K562 (cell line): Measurements from ENCODE around the gene BCL7C. TPM values are rescaled to one million over a fixed set of nuclear protein-coding genes. Genes with fewer than 3 reads are reported as not detected.

ENCODE experiments used
- ARNT ChIP-seq, 2 experiments: fragments of 450-650 bp; IDR thresholded peaks; 2 replicates each; pipeline ENCODE4 v1.6.1; 2016; ENCODE audit warnings: mild to moderate bottlenecking in 1 of 2
- CHD2 ChIP-seq: IDR thresholded peaks from 2 replicates; pipeline ENCODE4 v1.6.1; 2011; ENCODE audit warnings: low read depth, low read length
- NFYB ChIP-seq: IDR thresholded peaks from 2 replicates; pipeline ENCODE4 v1.6.1; 2011; ENCODE audit warnings: mild to moderate bottlenecking, moderate library complexity; ENCODE audit not compliant: insufficient read length; ENCODE audit errors: extremely low read depth
- PBX2 ChIP-seq, 2 experiments: IDR thresholded peaks in 1 of 2; conservative IDR thresholded peaks in 1 of 2; 2 replicates each; pipeline ENCODE4 v1.6.1; 2016; ENCODE audit warnings: low read depth in 2 of 2, mild to moderate bottlenecking in 1 of 2, missing compliant biosample characterization in 1 of 2, missing genetic modification characterization in 1 of 2, moderate library complexity in 1 of 2
- POU5F1 ChIP-seq: fragments of 150-350 bp; IDR thresholded peaks from 2 replicates; pipeline ENCODE4 v1.6.1; 2014; ENCODE audit warnings: borderline replicate concordance, low read length, low read depth, mild to moderate bottlenecking; ENCODE audit not compliant: partially characterized antibody
- SUPT5H ChIP-seq: fragments of 450-650 bp; IDR thresholded peaks from 2 replicates; pipeline ENCODE4 v1.6.1; 2016
- TCFL5 ChIP-seq: fragments of 250-450 bp; sonication (Bioruptor Pico); conservative IDR thresholded peaks from 2 replicates; pipeline ENCODE4 v1.6.1; 2021; ENCODE audit warnings: mild to moderate bottlenecking, moderate library complexity, matching md5 sums
- THAP12 ChIP-seq: fragments of 250-450 bp; sonication (Bioruptor Pico); IDR thresholded peaks from 2 replicates; pipeline ENCODE4 v1.9.0; 2021; ENCODE audit warnings: mild to moderate bottlenecking, inconsistent platforms
- ZBTB12 ChIP-seq: fragments of 250-450 bp; sonication (Bioruptor Pico); IDR thresholded peaks from 2 replicates; pipeline ENCODE4 v1.4.0; 2020
- ZNF134 ChIP-seq: fragments of 250-450 bp; sonication (Bioruptor Pico); conservative IDR thresholded peaks from 2 replicates; pipeline ENCODE4 v1.4.0; 2020
- ZNF280A ChIP-seq: fragments of 450-650 bp; IDR thresholded peaks from 2 replicates; pipeline ENCODE4 v1.6.1; 2018; ENCODE audit warnings: mild to moderate bottlenecking, low read depth; ENCODE audit not compliant: partially characterized antibody
- ZNF583 ChIP-seq: fragments of 250-450 bp; sonication (Bioruptor Pico); IDR thresholded peaks from 2 replicates; pipeline ENCODE4 v1.4.0; 2020
- polyA plus RNA-seq, 8 experiments: library from polyadenylated mRNA; depleted of rRNA in 4 of 8; stranded (reverse) in 5 of 8; unstranded in 3 of 8; fragments of >200 nt; fragmentation: Nextera tagmentation in 2 of 8; fragmentation: Illumina TruSeq in 1 of 8; extraction: Ambion mirVana in 2 of 8; extraction: Trizol in 1 of 8; gene quantifications; 2 replicates each; pipeline versions ENCODE4 v1.2.1 to v1.2.3, GENCODE V29; 2011 to 2014; ENCODE audit warnings: inconsistent platforms in 1 of 8, missing spikeins in 1 of 8
- total RNA-seq, 7 experiments: library from RNA; depleted of rRNA in 6 of 7; stranded (reverse); fragments of >200 nt in 6 of 7; fragmentation: Illumina TruSeq in 2 of 7; extraction: Trizol in 2 of 7; gene quantifications; 2 replicates each; pipeline versions ENCODE4 v1.2.1 to v1.2.3, GENCODE V29; 2011 to 2021; ENCODE audit warnings: low replicate concordance in 1 of 7

BCL7C gene
- total and polyA plus RNA-seq, 9 of the 15 experiments (the other 6 are each of a cell fraction or from before 2014, with no cell fraction given): 1.7 to 85.8 (median 19.6) TPM

- TF ChIP-seq PBX2 (CRISPR knock-in tag; IDR thresholded peaks at IDR 0.05; ENCODE audit: low read depth) (no peak), PBX2 (tag; conservative IDR thresholded peaks at IDR 0.05; ENCODE audit: low read depth) (0 out of 2 replicates have a peak, but pooled peaks have one; percentile 11), NFYB (no peak), CHD2 (peak; percentile 60; the same call in 1 of the 2 replicates), THAP12 (CRISPR knock-in tag) (peak; percentile 72; the same call in 1 of the 2 replicates), ZNF134 (CRISPR knock-in tag) (peak; percentile 77), ZBTB12 (CRISPR knock-in tag) (peak; percentile 80), ARNT (IDR thresholded peaks at IDR 0.05) (peak in 1 of 2 experiments; percentile 73; a peak in 1 of 4 replicates), TCFL5 (CRISPR knock-in tag) (no peak), ZNF280A (no peak), POU5F1 (peak; percentile 53), ZNF583 (CRISPR knock-in tag) (peak; percentile 73; the same call in 1 of the 2 replicates), SUPT5H (peak; percentile 75)
- TF ChIP-seq, all 486 proteins: peak for 148
Observed at GRCh38 chr16:30922960-30923535, 29.2 kb upstream of the BCL7C start (continued).
